OCI-LY1 (cell line): ENCODE data around the gene BCL2A1.

Source experiments
- EZH2 ChIP-seq: fragments of 200-600 bp; sonication (generic), shearing (Covaris generic); IDR thresholded peaks from 2 replicates; pipeline ENCODE4 v1.8.0; 2017; ENCODE audit warnings: borderline replicate concordance, mixed run types, mild to moderate bottlenecking, antibody characterized with exemption, low read length, moderate library complexity, mixed read lengths
- TF ChIP-seq, protein P1 (sequence below): fragments of 200-600 bp; sonication (generic), shearing (Covaris generic); IDR thresholded peaks from 2 replicates; pipeline ENCODE4 v1.5.1; 2017; ENCODE audit warnings: mild to moderate bottlenecking, antibody characterized with exemption, low read length, moderate library complexity, mixed read lengths

DNA sequence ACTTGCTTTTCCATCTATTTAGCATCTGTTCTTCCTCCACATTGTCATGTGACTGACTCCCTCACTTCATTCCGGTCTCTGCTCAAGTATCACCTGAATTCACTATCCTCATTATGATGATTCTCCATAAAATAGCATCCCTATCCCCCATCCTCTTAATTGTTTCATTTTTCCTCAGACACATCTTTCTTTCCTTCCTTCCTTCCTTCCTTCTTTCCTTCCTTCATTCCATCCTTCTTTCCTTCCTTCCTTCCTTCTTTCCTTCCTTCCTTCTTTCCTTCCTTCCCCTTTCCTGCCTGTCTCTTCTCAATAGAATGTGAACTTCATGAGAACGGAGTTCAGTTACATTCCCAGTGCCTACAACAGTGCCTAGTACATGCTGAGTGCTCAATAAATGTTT is 41.6 kb downstream of the BCL2A1 start:
- TF ChIP-seq, protein P1, sequence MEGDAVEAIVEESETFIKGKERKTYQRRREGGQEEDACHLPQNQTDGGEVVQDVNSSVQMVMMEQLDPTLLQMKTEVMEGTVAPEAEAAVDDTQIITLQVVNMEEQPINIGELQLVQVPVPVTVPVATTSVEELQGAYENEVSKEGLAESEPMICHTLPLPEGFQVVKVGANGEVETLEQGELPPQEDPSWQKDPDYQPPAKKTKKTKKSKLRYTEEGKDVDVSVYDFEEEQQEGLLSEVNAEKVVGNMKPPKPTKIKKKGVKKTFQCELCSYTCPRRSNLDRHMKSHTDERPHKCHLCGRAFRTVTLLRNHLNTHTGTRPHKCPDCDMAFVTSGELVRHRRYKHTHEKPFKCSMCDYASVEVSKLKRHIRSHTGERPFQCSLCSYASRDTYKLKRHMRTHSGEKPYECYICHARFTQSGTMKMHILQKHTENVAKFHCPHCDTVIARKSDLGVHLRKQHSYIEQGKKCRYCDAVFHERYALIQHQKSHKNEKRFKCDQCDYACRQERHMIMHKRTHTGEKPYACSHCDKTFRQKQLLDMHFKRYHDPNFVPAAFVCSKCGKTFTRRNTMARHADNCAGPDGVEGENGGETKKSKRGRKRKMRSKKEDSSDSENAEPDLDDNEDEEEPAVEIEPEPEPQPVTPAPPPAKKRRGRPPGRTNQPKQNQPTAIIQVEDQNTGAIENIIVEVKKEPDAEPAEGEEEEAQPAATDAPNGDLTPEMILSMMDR = no peak
- no peak for TF ChIP-seq EZH2
